Thymus (tissue), 14 donors: Measurements from ENCODE around the gene SHISAL2B. TPM values are rescaled to one million over a fixed set of nuclear protein-coding genes. Genes with fewer than 3 reads are reported as not detected.
"Not testable (repeated sequence)": the region's sequence is repeated elsewhere in the genome, so short reads cannot be mapped to it uniquely, and the experiment has no call there.

ENCODE experiments used
- DNase-seq, 9 donors: peaks; one replicate each; pipeline ENCODE4 v3.0.0-alpha.2; 2013; ENCODE audit warnings: low spot score in 9 of 9, low read depth in 6 of 9, missing footprints in 1 of 9
- H3K27ac ChIP-seq, 2 donors: one replicate each; pipeline ENCODE4 v1.5.1; 2013; ENCODE audit warnings: control low read depth in 1 of 2, low read depth in 1 of 2, low read length in 1 of 2, mild to moderate bottlenecking in 1 of 2, moderate library complexity in 1 of 2
- H3K27me3 ChIP-seq, 2 donors: one replicate each; pipeline ENCODE4 v1.5.1; 2013; ENCODE audit warnings: low read length in 1 of 2; ENCODE audit not compliant: control insufficient read depth in 2 of 2, insufficient read depth in 1 of 2
- H3K36me3 ChIP-seq, 2 donors: one replicate each; pipeline ENCODE4 v1.5.1; 2013; ENCODE audit warnings: low read length in 1 of 2, mild to moderate bottlenecking in 1 of 2, moderate library complexity in 1 of 2; ENCODE audit not compliant: control insufficient read depth in 2 of 2, insufficient read depth in 2 of 2
- H3K4me1 ChIP-seq, 2 donors: one replicate each; pipeline ENCODE4 v1.5.1; 2013; ENCODE audit warnings: low read length in 2 of 2; ENCODE audit not compliant: control insufficient read depth in 2 of 2, insufficient read depth in 2 of 2
- H3K4me3 ChIP-seq, 2 donors: one replicate each; pipeline ENCODE4 v1.5.1; 2013; ENCODE audit warnings: low read length in 2 of 2, control low read depth in 1 of 2, mild to moderate bottlenecking in 1 of 2
- H3K9me3 ChIP-seq, 2 donors: one replicate each; pipeline ENCODE4 v1.5.1; 2013; ENCODE audit warnings: low read length in 1 of 2, mild to moderate bottlenecking in 1 of 2; ENCODE audit not compliant: control insufficient read depth in 2 of 2, insufficient read depth in 1 of 2
- whole genome bisulfite sequencing: extraction: QIAGEN DNeasy Blood & Tissue Kit; methylation state at CpG from one replicate; pipeline ENCODE4 v1.1.7; 2013; 5-methylcytosine and 5-hydroxymethylcytosine counted together
- long read RNA-seq, 10 donors: transcript quantifications; one replicate each; lab custom pipeline, GENCODE V29; 2026
- polyA plus RNA-seq: library from polyadenylated mRNA; stranded (reverse); fragments of 200-250 nt; gene quantifications from one replicate; pipeline ENCODE4 v1.2.3, GENCODE V29; 2013
- total RNA-seq: library from RNA; stranded (reverse); fragments of 120-200 nt; gene quantifications from one replicate; pipeline ENCODE4 v1.2.4, GENCODE V29; 2013
- donor health status: healthy.

Gene SHISAL2B
- not detected for total RNA-seq
- 0.32 TPM for polyA plus RNA-seq
- long read RNA-seq, donor 1: 0 reads
- long read RNA-seq, donor 2: 0 reads
- long read RNA-seq, donor 3, partial matches to known transcripts: 230 of 230 reads
- long read RNA-seq, donor 3, other reads (novel, unspliced or antisense): 0 of 230 reads
- long read RNA-seq, donor 4: 0 reads
- long read RNA-seq, donor 5, partial matches to known transcripts: 0 of 2 reads
- long read RNA-seq, donor 5, other reads (novel, unspliced or antisense): 0 of 2 reads
- long read RNA-seq, donor 6: 0 reads
- long read RNA-seq, donor 7, partial matches to known transcripts: 125 of 247 reads
- long read RNA-seq, donor 7, other reads (novel, unspliced or antisense): 122 of 247 reads
- long read RNA-seq, donor 8: 0 reads
- long read RNA-seq, donor 9: 0 reads
- long read RNA-seq, donor 10: 0 reads

- 2% methylated on average over 71 of the region's 71 CpGs for WGBS
- no peak within 1 kb of the TSS for H3K27ac ChIP-seq
- peaks cover 28 to 45% of the 10 kb centered on the region in 2 donors for H3K27me3 ChIP-seq
- no peaks in the 10 kb centered on the region for H3K9me3 ChIP-seq
- H3K4me3 ChIP-seq: no peak within 1 kb of the TSS
- DNase-seq: peak in 1 of 9 donors; percentile 0
- H3K4me1 ChIP-seq: no peaks in the 10 kb centered on the region
- H3K36me3 ChIP-seq: no peaks in the 10 kb centered on the region
Observed at GRCh38 chr5:64690417-64691151, at the start of gene SHISAL2B. TSS of gene SHISAL2B (plus strand) at chr5:64690503. CDS start at chr5:64690624, 121 bp downstream.

- H3K27me3 ChIP-seq: no peaks in the 10 kb centered on the region
- H3K9me3 ChIP-seq: no peaks in the 10 kb centered on the region
- H3K4me1 ChIP-seq: no peaks in the 10 kb centered on the region
- H3K4me3 ChIP-seq: no peak overlapping the region
- H3K36me3 ChIP-seq: no peaks in the 10 kb centered on the region
- H3K27ac ChIP-seq: no peak overlapping the region
- no peak for DNase-seq
Observed at GRCh38 chr5:64644831-64645230, 45.5 kb upstream of the SHISAL2B start.

- DNase-seq: no peak
- H3K36me3 ChIP-seq: no peaks in the 10 kb centered on the region
- H3K9me3 ChIP-seq: no peaks in the 10 kb centered on the region
- H3K27ac ChIP-seq: no peak overlapping the region
- 81% methylated on average over 3 of the region's 3 CpGs for WGBS
- no peaks in the 10 kb centered on the region for H3K4me1 ChIP-seq
- H3K27me3 ChIP-seq: no peaks in the 10 kb centered on the region
- H3K4me3 ChIP-seq: no peak overlapping the region
Observed at GRCh38 chr5:64646169-64646568, 44.1 kb upstream of the SHISAL2B start.

- no peak for DNase-seq
- Histone ChIP-seq H3K36me3 (no peaks in the 10 kb centered on the region), H3K9me3 (no peaks in the 10 kb centered on the region), H3K4me3 (no peak overlapping the region), H3K4me1 (no peaks in the 10 kb centered on the region), H3K27ac (no peak overlapping the region), H3K27me3 (no peaks in the 10 kb centered on the region)
- 83% methylated on average over 2 of the region's 2 CpGs for WGBS
Observed at GRCh38 chr5:64649512-64649911, 40.8 kb upstream of the SHISAL2B start.

GRCh38 chr5:64653766-64654560 is 36.3 kb upstream of the SHISAL2B start:
- DNase-seq: no peak
- H3K27ac ChIP-seq: no peak overlapping the region
- no peaks in the 10 kb centered on the region for H3K9me3 ChIP-seq
- no peaks in the 10 kb centered on the region for H3K4me1 ChIP-seq
- no peaks in the 10 kb centered on the region for H3K27me3 ChIP-seq
- 96% methylated on average over 3 of the region's 3 CpGs for whole genome bisulfite sequencing
- H3K4me3 ChIP-seq: no peak overlapping the region
- H3K36me3 ChIP-seq: no peaks in the 10 kb centered on the region

GRCh38 chr5:64654561-64654938 is 35.8 kb upstream of the SHISAL2B start:
- DNase-seq: no peak
- no peaks in the 10 kb centered on the region for H3K4me1 ChIP-seq
- WGBS: 96% methylated on average over 2 of the region's 2 CpGs
- H3K4me3 ChIP-seq: no peak overlapping the region
- H3K36me3 ChIP-seq: no peaks in the 10 kb centered on the region
- no peak overlapping the region for H3K27ac ChIP-seq
- no peaks in the 10 kb centered on the region for H3K27me3 ChIP-seq
- no peaks in the 10 kb centered on the region for H3K9me3 ChIP-seq

DNA sequence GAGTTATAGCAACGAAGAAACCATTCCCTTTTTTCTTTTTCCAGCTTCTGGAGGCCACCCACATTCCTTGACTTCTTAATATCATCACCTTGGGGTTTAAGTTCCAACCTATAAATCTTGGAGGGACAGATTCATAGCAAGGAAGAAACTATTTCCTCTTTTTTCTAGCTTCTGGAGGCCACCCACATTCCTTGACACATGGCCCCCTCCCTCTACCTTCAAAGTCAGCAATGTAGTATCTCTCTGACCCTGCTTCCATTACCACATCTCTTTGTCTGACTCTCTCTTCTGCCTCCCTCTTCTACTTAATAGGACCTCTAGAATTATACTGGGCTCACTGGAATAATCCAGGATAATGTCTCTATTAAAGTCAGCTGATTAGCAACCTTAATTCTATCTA is 34.7 kb upstream of the SHISAL2B start:
- Histone ChIP-seq H3K27ac (no peak overlapping the region), H3K27me3 (no peaks in the 10 kb centered on the region), H3K4me3 (no peak overlapping the region), H3K4me1 (no peaks in the 10 kb centered on the region), H3K9me3 (no peaks in the 10 kb centered on the region), H3K36me3 (no peaks in the 10 kb centered on the region)
- no peak for DNase-seq
- 68% methylated on average over 1 of the region's 1 CpG for WGBS

- Histone ChIP-seq H3K4me3 (no peak overlapping the region), H3K9me3 (no peaks in the 10 kb centered on the region), H3K27me3 (no peaks in the 10 kb centered on the region), H3K27ac (no peak overlapping the region), H3K4me1 (no peaks in the 10 kb centered on the region), H3K36me3 (no peaks in the 10 kb centered on the region)
- no peak for DNase-seq
- 89% methylated on average over 3 of the region's 3 CpGs for WGBS
Observed at GRCh38 chr5:64659289-64659688, 31.0 kb upstream of the SHISAL2B start.

DNA sequence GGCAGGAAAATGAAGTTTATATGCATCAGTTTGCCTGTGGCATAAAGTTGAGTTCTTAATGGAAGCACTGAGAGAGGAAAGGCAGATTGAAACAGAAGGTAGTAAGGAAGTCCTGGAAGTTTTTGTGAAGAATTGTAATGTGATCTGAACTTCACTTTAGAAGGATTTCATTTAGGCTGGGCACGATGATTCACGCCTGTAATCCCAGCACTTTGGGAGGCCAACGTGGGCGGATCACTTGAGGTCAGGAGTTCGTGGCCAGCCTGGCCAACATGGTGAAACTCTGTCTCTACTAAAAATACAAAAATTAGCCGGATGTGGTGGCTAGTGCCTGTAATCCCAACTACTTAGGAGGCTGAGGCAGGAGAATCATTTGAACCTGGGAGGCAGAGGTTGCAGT is 27.1 kb upstream of the SHISAL2B start:
- H3K4me1 ChIP-seq, H3K4me3 ChIP-seq, DNase-seq, H3K9me3 ChIP-seq, H3K27ac ChIP-seq, H3K36me3 ChIP-seq, H3K27me3 ChIP-seq: not testable (repeated sequence)
- 88% methylated on average over 6 of the region's 6 CpGs for WGBS
